HEK293 (cell line): ENCODE data around the gene CSAD.

Experiments used
- CTCF ChIA-PET: fragments of 350-600 bp; formaldehyde crosslinking; extraction: SDS; loops from one replicate; lab custom pipeline; 2021; ENCODE audit warnings: antibody characterized with exemption; lab: Yijun Ruan, JAX
- POLR2A ChIA-PET: fragments of 300-600 bp; formaldehyde crosslinking; extraction: SDS; loops from one replicate; lab custom pipeline; 2020; ENCODE audit warnings: antibody characterized with exemption, inconsistent platforms; lab: Yijun Ruan, JAX
- H3K27ac ChIP-seq: fragments of 200-500 bp; sonication (Bioruptor generic); 2 replicates; pipeline ENCODE4 v1.5.1; 2014; ENCODE audit warnings: low read depth, low read length, control low read depth, inconsistent platforms; ENCODE audit errors: extremely low read depth
- H3K36me3 ChIP-seq, 2 experiments: fragments of 200-500 bp in 1 of 2; sonication (Bioruptor generic) in 1 of 2; 1 replicate in 1 of 2; 2 replicates in 1 of 2; pipeline ENCODE4 v1.5.1; 2014 to 2017; ENCODE audit warnings: inconsistent platforms in 2 of 2, low read length in 2 of 2; ENCODE audit not compliant: control insufficient read depth in 2 of 2, insufficient read depth in 1 of 2
- H3K4me1 ChIP-seq: fragments of 200-500 bp; sonication (Bioruptor generic); 2 replicates; pipeline ENCODE4 v1.5.1; 2014; ENCODE audit warnings: mild to moderate bottlenecking, low read length, inconsistent platforms; ENCODE audit not compliant: control insufficient read depth, insufficient read depth
- H3K4me3 ChIP-seq: 2 replicates; pipeline ENCODE4 v1.5.1; 2011; ENCODE audit warnings: low read depth, mild to moderate bottlenecking, control low read depth, low read length, moderate library complexity
- H3K9me3 ChIP-seq: fragments of 200-500 bp; sonication (Bioruptor generic); 2 replicates; pipeline ENCODE4 v1.5.1; 2014; ENCODE audit warnings: low read depth, low read length, inconsistent platforms; ENCODE audit not compliant: control insufficient read depth, insufficient read depth
- GFI1B ChIP-seq: fragments of 450-650 bp; formaldehyde crosslinking; IDR thresholded peaks from 2 replicates; pipeline ENCODE4 v1.5.1; 2016; ENCODE audit warnings: missing biosample characterization, missing genetic modification characterization
- MYNN ChIP-seq: fragments of 450-650 bp; formaldehyde crosslinking; IDR thresholded peaks from 2 replicates; pipeline ENCODE4 v1.5.1; 2016; ENCODE audit warnings: missing biosample characterization, missing genetic modification characterization, borderline replicate concordance
- PBX3 ChIP-seq: sonication (generic); formaldehyde crosslinking; IDR thresholded peaks from 2 replicates; pipeline ENCODE4 v1.8.1; 2022; ENCODE audit warnings: mild to moderate bottlenecking, moderate library complexity, missing genetic modification reagents
- PRDM1 ChIP-seq: fragments of 450-650 bp; formaldehyde crosslinking; IDR thresholded peaks from 2 replicates; pipeline ENCODE4; 2016; ENCODE audit warnings: missing biosample characterization, missing genetic modification characterization
- PRDM4 ChIP-seq: fragments of 450-650 bp; formaldehyde crosslinking; IDR thresholded peaks from 2 replicates; pipeline ENCODE4 v1.5.1; 2017; ENCODE audit warnings: missing biosample characterization, missing genetic modification characterization
- REPIN1 ChIP-seq: fragments of 450-650 bp; formaldehyde crosslinking; IDR thresholded peaks from 2 replicates; pipeline ENCODE4 v1.5.1; 2017; ENCODE audit warnings: missing biosample characterization, missing genetic modification characterization, low read depth
- ZFP37 ChIP-seq: fragments of 450-650 bp; formaldehyde crosslinking; IDR thresholded peaks from 2 replicates; pipeline ENCODE4 v1.5.1; 2016; ENCODE audit warnings: missing biosample characterization, missing genetic modification characterization
- ZNF10 ChIP-seq: fragments of 450-650 bp; formaldehyde crosslinking; IDR thresholded peaks from 2 replicates; pipeline ENCODE4 v1.5.1; 2017; ENCODE audit warnings: missing biosample characterization, missing genetic modification characterization
- ZNF138 ChIP-seq: fragments of 450-650 bp; formaldehyde crosslinking; IDR thresholded peaks from 2 replicates; pipeline ENCODE4 v1.5.1; 2016; ENCODE audit warnings: missing biosample characterization, missing genetic modification characterization, borderline replicate concordance
- ZNF221 ChIP-seq: fragments of 450-650 bp; formaldehyde crosslinking; IDR thresholded peaks from 2 replicates; pipeline ENCODE4 v1.5.1; 2017; ENCODE audit warnings: missing biosample characterization, missing genetic modification characterization, borderline replicate concordance
- ZNF274 ChIP-seq, 2 experiments: fragments of 200-500 bp in 1 of 2; fragments of 450-650 bp in 1 of 2; sonication (Bioruptor generic) in 1 of 2; formaldehyde crosslinking in 1 of 2; IDR thresholded peaks; 2 replicates each; pipeline versions ENCODE4 v1.5.1 to v1.6.1; 2014 to 2016; ENCODE audit warnings: borderline replicate concordance in 1 of 2, inconsistent platforms in 1 of 2, low read length in 1 of 2, missing biosample characterization in 1 of 2, missing genetic modification characterization in 1 of 2
- ZNF394 ChIP-seq: fragments of 450-650 bp; formaldehyde crosslinking; IDR thresholded peaks from 2 replicates; pipeline ENCODE4 v1.5.1; 2016; ENCODE audit warnings: missing biosample characterization, missing genetic modification characterization, mild to moderate bottlenecking, moderate library complexity, borderline replicate concordance
- ZNF560 ChIP-seq: fragments of 450-650 bp; formaldehyde crosslinking; IDR thresholded peaks from 2 replicates; pipeline ENCODE4 v1.5.1; 2017; ENCODE audit warnings: missing biosample characterization, missing genetic modification characterization, borderline replicate concordance
- ZNF571 ChIP-seq: fragments of 450-650 bp; formaldehyde crosslinking; IDR thresholded peaks from 2 replicates; pipeline ENCODE4 v1.5.0; 2017; ENCODE audit warnings: missing biosample characterization, missing genetic modification characterization
- ZNF585B ChIP-seq: fragments of 450-650 bp; formaldehyde crosslinking; IDR thresholded peaks from 2 replicates; pipeline ENCODE4 v1.5.1; 2016; ENCODE audit warnings: missing biosample characterization, missing genetic modification characterization
- ZNF623 ChIP-seq: fragments of 450-650 bp; formaldehyde crosslinking; IDR thresholded peaks from 2 replicates; pipeline ENCODE4 v1.5.1; 2016; ENCODE audit warnings: missing biosample characterization, missing genetic modification characterization
- ZNF639 ChIP-seq: fragments of 450-650 bp; formaldehyde crosslinking; IDR thresholded peaks from 2 replicates; pipeline ENCODE4 v1.5.1; 2016; ENCODE audit warnings: missing biosample characterization, missing genetic modification characterization
- ZNF677 ChIP-seq: fragments of 450-650 bp; IDR thresholded peaks from 2 replicates; pipeline ENCODE4 v1.5.0; 2018; ENCODE audit warnings: missing biosample characterization, mild to moderate bottlenecking, missing genetic modification characterization, moderate library complexity
- ZNF707 ChIP-seq: fragments of 450-650 bp; formaldehyde crosslinking; IDR thresholded peaks from 2 replicates; pipeline ENCODE4 v1.5.1; 2016; ENCODE audit warnings: missing biosample characterization, missing genetic modification characterization
- TF ChIP-seq, protein P1 (sequence below): fragments of 450-650 bp; formaldehyde crosslinking; IDR thresholded peaks from 2 replicates; pipeline ENCODE4 v1.5.1; 2016; ENCODE audit warnings: missing biosample characterization, missing genetic modification characterization, low read depth
- TF ChIP-seq, protein P2 (sequence below): IDR thresholded peaks from 2 replicates; pipeline ENCODE4 v1.6.1; 2011; ENCODE audit warnings: mild to moderate bottlenecking, low read depth, low read length, borderline replicate concordance

Gene CSAD

DNA sequence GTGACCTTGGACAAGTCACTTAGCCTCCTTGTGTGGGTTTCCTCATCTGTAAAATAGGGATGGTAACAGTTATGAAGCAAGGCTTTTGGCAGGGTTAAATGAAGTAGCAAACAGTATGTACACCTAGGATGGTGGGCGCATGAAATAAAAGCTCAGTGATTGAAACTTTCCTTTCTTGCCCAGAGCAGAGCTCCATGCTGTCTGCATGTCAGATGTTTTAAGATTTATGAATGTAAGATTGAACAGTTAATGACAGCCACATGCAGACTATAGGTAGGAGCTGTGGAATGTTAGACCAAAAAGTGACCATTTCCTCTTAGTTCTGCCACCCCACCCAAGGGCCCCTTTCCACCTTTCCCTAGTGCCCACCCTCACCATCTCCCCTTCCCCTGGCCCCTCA, 14.2 kb upstream of the CSAD start (continued):
- TF ChIP-seq MYNN (tag by site-specific recombination): no peak
- no peak for TF ChIP-seq PRDM1
- TF ChIP-seq, protein P1, sequence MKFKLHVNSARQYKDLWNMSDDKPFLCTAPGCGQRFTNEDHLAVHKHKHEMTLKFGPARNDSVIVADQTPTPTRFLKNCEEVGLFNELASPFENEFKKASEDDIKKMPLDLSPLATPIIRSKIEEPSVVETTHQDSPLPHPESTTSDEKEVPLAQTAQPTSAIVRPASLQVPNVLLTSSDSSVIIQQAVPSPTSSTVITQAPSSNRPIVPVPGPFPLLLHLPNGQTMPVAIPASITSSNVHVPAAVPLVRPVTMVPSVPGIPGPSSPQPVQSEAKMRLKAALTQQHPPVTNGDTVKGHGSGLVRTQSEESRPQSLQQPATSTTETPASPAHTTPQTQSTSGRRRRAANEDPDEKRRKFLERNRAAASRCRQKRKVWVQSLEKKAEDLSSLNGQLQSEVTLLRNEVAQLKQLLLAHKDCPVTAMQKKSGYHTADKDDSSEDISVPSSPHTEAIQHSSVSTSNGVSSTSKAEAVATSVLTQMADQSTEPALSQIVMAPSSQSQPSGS (tag by site-specific recombination): no peak

DNA sequence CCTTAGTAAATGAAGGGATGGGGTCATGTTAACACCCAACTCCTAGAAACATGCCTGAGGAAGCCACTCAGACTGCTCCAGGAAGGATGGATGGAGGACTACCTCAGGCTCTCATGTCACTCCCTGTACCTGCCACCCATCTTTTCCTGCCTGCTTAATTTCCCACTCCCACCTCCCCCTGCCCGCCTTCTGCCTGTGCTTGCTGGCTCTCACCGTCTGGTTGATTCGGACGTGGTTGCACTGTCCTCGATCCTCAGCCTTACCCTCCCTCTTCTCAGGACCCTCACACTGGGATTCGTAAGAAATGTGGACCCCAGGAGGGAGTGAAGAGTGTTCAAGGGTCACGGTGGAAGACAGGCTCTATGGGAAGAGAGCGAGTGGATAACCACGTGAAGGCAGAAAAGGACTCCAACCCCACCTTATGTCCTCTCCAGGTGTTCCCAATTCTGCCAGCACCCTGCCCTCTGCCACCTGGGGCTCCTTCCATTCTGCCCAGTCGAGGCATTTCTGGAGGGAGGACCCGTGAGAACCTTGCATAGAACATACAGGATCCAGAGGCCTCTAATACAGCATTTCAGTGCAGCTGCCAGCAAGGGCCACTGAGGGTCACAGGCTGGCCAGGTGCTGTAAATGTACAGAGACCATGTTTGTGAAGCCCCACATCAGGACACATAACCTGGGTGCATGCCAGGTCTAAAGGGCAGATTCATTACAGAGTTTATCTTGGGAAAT, 13.4 kb upstream of the CSAD start:
- H3K27ac ChIP-seq: no peak overlapping the region
- no peak for TF ChIP-seq ZNF138 (tag by site-specific recombination)
- no peak for TF ChIP-seq ZNF585B (tag by site-specific recombination)
- no peak for TF ChIP-seq ZNF10 (tag by site-specific recombination)
- TF ChIP-seq ZFP37 (tag by site-specific recombination): no peak
- no peak for TF ChIP-seq PBX3 (CRISPR knock-in tag)
- no peak for TF ChIP-seq ZNF394 (tag by site-specific recombination)
- no peaks in the 10 kb centered on the region for H3K4me1 ChIP-seq
- no peaks in the 10 kb centered on the region for H3K9me3 ChIP-seq
- H3K36me3 ChIP-seq: peaks cover 0 to 21% of the 10 kb centered on the region in 2 experiments; a peak in 1 of 3 replicates
- POLR2A ChIA-PET: interaction anchor here (0.9 to 1.4 kb wide), 2 partner anchors 11 to 14 kb away, joined by 3 to 4 read pairs; partner anchors contain the start of genes CSAD and ZNF740
- CTCF ChIA-PET: interaction anchor here (1.7 to 3.5 kb wide), 4 partner anchors 19 to 128 kb away, joined by 5 to 35 read pairs (median 18); no protein-coding TSS in a partner anchor
- H3K4me3 ChIP-seq: no peak overlapping the region

DNA sequence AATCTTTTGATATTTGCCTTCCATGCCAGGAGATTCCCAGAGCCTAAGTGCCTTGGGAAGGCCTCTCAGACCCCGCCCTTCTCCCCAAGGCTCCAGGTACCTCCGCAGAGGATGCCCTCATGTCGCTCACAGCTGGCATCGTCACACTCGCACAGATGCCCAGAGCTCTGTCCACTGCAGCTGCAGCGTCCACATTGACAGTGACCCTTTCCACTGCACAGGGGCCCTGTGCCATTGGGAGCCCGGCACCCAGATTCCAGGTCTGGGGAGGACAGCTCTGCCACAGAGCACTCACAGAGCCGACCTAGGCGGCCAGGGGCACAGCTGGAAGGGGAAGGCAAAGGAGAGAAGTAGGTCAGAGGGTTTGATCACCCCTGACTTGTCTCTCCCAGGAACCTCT, 12.3 kb upstream of the CSAD start:
- no peaks in the 10 kb centered on the region for H3K9me3 ChIP-seq
- H3K4me1 ChIP-seq: no peaks in the 10 kb centered on the region
- H3K27ac ChIP-seq: no peak overlapping the region
- TF ChIP-seq ZNF677 (tag by site-specific recombination) (no peak), GFI1B (tag by site-specific recombination) (no peak), ZNF274 (IDR thresholded peaks at IDR 0.05; ENCODE audit: low read length) (no peak), ZNF274 (tag by site-specific recombination; IDR thresholded peaks at IDR 0.05; ENCODE audit: borderline replicate concordance) (no peak), ZNF10 (tag by site-specific recombination) (no peak), ZNF623 (tag by site-specific recombination) (no peak), ZNF221 (tag by site-specific recombination) (no peak), PRDM4 (no peak), ZNF571 (no peak), ZNF560 (tag by site-specific recombination) (no peak), REPIN1 (tag by site-specific recombination) (no peak), ZNF639 (no peak), ZNF707 (no peak)
- TF ChIP-seq, protein P2, sequence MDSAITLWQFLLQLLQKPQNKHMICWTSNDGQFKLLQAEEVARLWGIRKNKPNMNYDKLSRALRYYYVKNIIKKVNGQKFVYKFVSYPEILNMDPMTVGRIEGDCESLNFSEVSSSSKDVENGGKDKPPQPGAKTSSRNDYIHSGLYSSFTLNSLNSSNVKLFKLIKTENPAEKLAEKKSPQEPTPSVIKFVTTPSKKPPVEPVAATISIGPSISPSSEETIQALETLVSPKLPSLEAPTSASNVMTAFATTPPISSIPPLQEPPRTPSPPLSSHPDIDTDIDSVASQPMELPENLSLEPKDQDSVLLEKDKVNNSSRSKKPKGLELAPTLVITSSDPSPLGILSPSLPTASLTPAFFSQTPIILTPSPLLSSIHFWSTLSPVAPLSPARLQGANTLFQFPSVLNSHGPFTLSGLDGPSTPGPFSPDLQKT: no peak
- no peak overlapping the region for H3K4me3 ChIP-seq
- POLR2A ChIA-PET: interaction anchor here (0.9 to 1.0 kb wide), 2 partner anchors 9 to 27 kb away, joined by 3 to 6 read pairs; no protein-coding TSS in a partner anchor
- peaks cover 0 to 32% of the 10 kb centered on the region in 2 experiments; a peak in 1 of 3 replicates for H3K36me3 ChIP-seq
- CTCF ChIA-PET: interaction anchor here (0.6 to 7.5 kb wide), 4 partner anchors 20 to 215 kb away, joined by 4 to 94 read pairs (median 25); no protein-coding TSS in a partner anchor
